Measurements from ENCODE around the gene SPOCK1. TPM values are rescaled to one million over a fixed set of nuclear protein-coding genes. Genes with fewer than 3 reads are reported as not detected.

The SPOCK1 gene
- total RNA-seq, 1 experiment from 2014 or later: 4.0 TPM

GRCh38 chr5:137410234-137411010, 88.7 kb downstream of the SPOCK1 start:
- peaks cover 4% of the 10 kb centered on the region for H3K27me3 ChIP-seq (replicated peaks; ENCODE audit: insufficient read depth, low read depth, low read length, poor library complexity)
- TF ChIP-seq EZH2 (IDR thresholded peaks at IDR 0.05; ENCODE audit: borderline replicate concordance, low read depth, low read length, poor library complexity, severe bottlenecking) (no peak), CTCF (conservative IDR thresholded peaks at IDR 0.05; ENCODE audit: low read depth, low read length) (no peak)
- no peak overlapping the region for H3K4me3 ChIP-seq (ENCODE audit: low read depth, low read length, poor library complexity, severe bottlenecking)
- intact Hi-C loops (cut with micrococcal nuclease; ENCODE audit: unreplicated experiment): no loop called here
- no peak overlapping the region for H3K27ac ChIP-seq (ENCODE audit: low read depth, low read length, poor library complexity, severe bottlenecking)
- no peak for DNase-seq (ENCODE audit: low spot score)
- BruUV-seq (replicated peaks): no TSS peak
- H3K9me3 ChIP-seq (ENCODE audit: low read depth, low read length, poor library complexity, severe bottlenecking): no peaks in the 10 kb centered on the region
- H3K36me3 ChIP-seq (ENCODE audit: insufficient read depth, low read length, poor library complexity, severe bottlenecking): no peaks in the 10 kb centered on the region
- ChIA-PET POLR2A (ENCODE audit: low non-redundant PET) (no interaction called here), CTCF (no interaction called here)
- H3K4me1 ChIP-seq (ENCODE audit: insufficient read depth, low read length, poor library complexity, severe bottlenecking): no peaks in the 10 kb centered on the region

- H3K9me3 ChIP-seq (ENCODE audit: low read depth, low read length, poor library complexity, severe bottlenecking): no peaks in the 10 kb centered on the region
- no peak overlapping the region for H3K4me3 ChIP-seq (ENCODE audit: low read depth, low read length, poor library complexity, severe bottlenecking)
- intact Hi-C loops (cut with micrococcal nuclease; ENCODE audit: unreplicated experiment): no loop called here
- no peaks in the 10 kb centered on the region for H3K36me3 ChIP-seq (ENCODE audit: insufficient read depth, low read length, poor library complexity, severe bottlenecking)
- no peaks in the 10 kb centered on the region for H3K4me1 ChIP-seq (ENCODE audit: insufficient read depth, low read length, poor library complexity, severe bottlenecking)
- H3K27ac ChIP-seq (ENCODE audit: low read depth, low read length, poor library complexity, severe bottlenecking): no peak overlapping the region
- ChIA-PET POLR2A (ENCODE audit: low non-redundant PET) (no interaction called here), CTCF (no interaction called here)
- peaks cover 4% of the 10 kb centered on the region for H3K27me3 ChIP-seq (replicated peaks; ENCODE audit: insufficient read depth, low read depth, low read length, poor library complexity)
- BruUV-seq (replicated peaks): no TSS peak
- no peak for TF ChIP-seq CTCF (conservative IDR thresholded peaks at IDR 0.05; ENCODE audit: low read depth, low read length)
- TF ChIP-seq EZH2 (IDR thresholded peaks at IDR 0.05; ENCODE audit: borderline replicate concordance, low read depth, low read length, poor library complexity, severe bottlenecking): no peak
- no peak for DNase-seq (ENCODE audit: low spot score)
Measured at GRCh38 chr5:137409736-137410135, 89.4 kb downstream of the SPOCK1 start.

GRCh38 chr5:137407090-137407489, 92.0 kb downstream of the SPOCK1 start:
- CTCF ChIA-PET: no interaction called here
- no peaks in the 10 kb centered on the region for H3K27me3 ChIP-seq (replicated peaks; ENCODE audit: insufficient read depth, low read depth, low read length, poor library complexity)

More at GRCh38 chr5:137407090-137407489, 92.0 kb downstream of the SPOCK1 start:
- POLR2A ChIA-PET (ENCODE audit: low non-redundant PET): no interaction called here
- no TSS peak for BruUV-seq (replicated peaks)
- no peak for DNase-seq (ENCODE audit: low spot score)
- Histone ChIP-seq H3K9me3 (ENCODE audit: low read depth, low read length, poor library complexity, severe bottlenecking) (no peaks in the 10 kb centered on the region), H3K27ac (ENCODE audit: low read depth, low read length, poor library complexity, severe bottlenecking) (no peak overlapping the region), H3K4me1 (ENCODE audit: insufficient read depth, low read length, poor library complexity, severe bottlenecking) (no peaks in the 10 kb centered on the region), H3K36me3 (ENCODE audit: insufficient read depth, low read length, poor library complexity, severe bottlenecking) (no peaks in the 10 kb centered on the region), H3K4me3 (ENCODE audit: low read depth, low read length, poor library complexity, severe bottlenecking) (no peak overlapping the region)
- intact Hi-C loops (cut with micrococcal nuclease; ENCODE audit: unreplicated experiment): no loop called here
- TF ChIP-seq EZH2 (IDR thresholded peaks at IDR 0.05; ENCODE audit: borderline replicate concordance, low read depth, low read length, poor library complexity, severe bottlenecking) (no peak), CTCF (conservative IDR thresholded peaks at IDR 0.05; ENCODE audit: low read depth, low read length) (no peak)

Measured in A673 (cell line).